Kidney (tissue), 14 donors: ENCODE data around the gene FBXW5. TPM values are rescaled to one million over a fixed set of nuclear protein-coding genes. Genes with fewer than 3 reads are reported as not detected.

Experiments
- DNase-seq, 5 donors: peaks; one replicate each; pipeline ENCODE4 v3.0.0-alpha.2; 2013 to 2020
- FAIRE-seq: peaks from 2 replicates; lab custom pipeline; 2012; peaks lifted over from hg19 to GRCh38; lab: Jason Lieb, UNC
- H3K27ac ChIP-seq, 2 donors: one replicate each; pipeline ENCODE4 v1.7.0; 2013; ENCODE audit warnings: low read depth in 2 of 2, low read length in 2 of 2, inconsistent platforms in 1 of 2
- H3K27me3 ChIP-seq: one replicate; pipeline ENCODE4 v1.7.1; 2013; ENCODE audit warnings: low read length, inconsistent platforms; ENCODE audit not compliant: control insufficient read depth, insufficient read depth
- H3K36me3 ChIP-seq, 3 donors: one replicate each; pipeline versions ENCODE4 v1.7.0 to v1.7.1; 2013; ENCODE audit warnings: low read length in 3 of 3, control low read depth in 1 of 3, inconsistent platforms in 1 of 3; ENCODE audit not compliant: insufficient read depth in 3 of 3, control insufficient read depth in 2 of 3
- H3K4me1 ChIP-seq, 3 donors: one replicate each; pipeline versions ENCODE4 v1.7.0 to v1.7.1; 2013; ENCODE audit warnings: low read length in 3 of 3, inconsistent platforms in 1 of 3, low read depth in 1 of 3; ENCODE audit not compliant: control insufficient read depth in 2 of 3, insufficient read depth in 2 of 3
- H3K4me3 ChIP-seq, 3 donors: one replicate each; pipeline versions ENCODE4 v1.7.0 to v1.8.1; 2013; ENCODE audit warnings: low read length in 3 of 3, control low read depth in 1 of 3, inconsistent platforms in 1 of 3
- H3K9ac ChIP-seq, 3 donors: one replicate each; pipeline versions ENCODE4 v1.7.0 to v1.7.1; 2013; ENCODE audit warnings: low read length in 3 of 3, control low read depth in 1 of 3, inconsistent platforms in 1 of 3
- H3K9me3 ChIP-seq, 3 donors: one replicate each; pipeline versions ENCODE4 v1.7.0 to v1.7.1; 2013; ENCODE audit warnings: low read length in 3 of 3, control low read depth in 1 of 3, inconsistent platforms in 1 of 3; ENCODE audit not compliant: control insufficient read depth in 2 of 3, insufficient read depth in 1 of 3
- CTCF ChIP-seq: IDR thresholded peaks from 3 replicates; pipeline ENCODE4 v1.5.1; 2012; ENCODE audit warnings: mild to moderate bottlenecking, moderate library complexity, borderline replicate concordance; ENCODE audit not compliant: insufficient read depth; ENCODE audit errors: extremely low read depth
- intact Hi-C: fragments of 100-400 bp; cut with DNase I; formaldehyde crosslinking; loops from one replicate; pipeline ENCODE4 v1.11.1; 2022
- polyA plus RNA-seq: library from polyadenylated mRNA; stranded (reverse); fragments of 350-450 nt; fragmentation: Illumina TruSeq; extraction: RNeasy Lipid Tissue Mini Kit (QIAGEN cat#74804); gene quantifications from one replicate; pipeline ENCODE4 v1.2.3, GENCODE V29; 2014; ENCODE audit warnings: low read depth, low replicate concordance; ENCODE audit not compliant: insufficient read depth
- total RNA-seq: library from RNA; stranded (reverse); fragmentation: NEBNext Ultra II Directional; extraction: Animal tissue kit (Norgen Biotek cat#: 25700); gene quantifications from one replicate; pipeline ENCODE4 v1.2.1, GENCODE V29; 2021
- donor health status: control.
- donor health status: control.
- donor health status: control.
- donor health status: control.
- donor health status: control.
- donor health status: DM: yes; HTN: yes; CAD: no.
- donor health status: Normal renal cell carcinoma (clear cell type).

The FBXW5 gene
- total and polyA plus RNA-seq, 2 donors from 2014 or later: 92.5 to 97.2 TPM

GRCh38 chr9:136964171-136964689, 19.7 kb upstream of the FBXW5 start:
- no peak overlapping the region for H3K9ac ChIP-seq
- DNase-seq (no peak), FAIRE-seq (no peak)
- no peaks in the 10 kb centered on the region for H3K9me3 ChIP-seq
- H3K36me3 ChIP-seq: no peaks in the 10 kb centered on the region
- H3K27ac ChIP-seq: no peak overlapping the region
- H3K4me1 ChIP-seq: peaks cover 0 to 3% (median 0%) of the 10 kb centered on the region in 3 donors
- no peak for TF ChIP-seq CTCF
- intact Hi-C loops: no loop called here
- H3K27me3 ChIP-seq: no peaks in the 10 kb centered on the region
- no peak overlapping the region for H3K4me3 ChIP-seq

- H3K27ac ChIP-seq: no peak overlapping the region
- DNase-seq (no peak), FAIRE-seq (no peak)
- no peak overlapping the region for H3K9ac ChIP-seq
- TF ChIP-seq CTCF: no peak
- intact Hi-C loops: no loop called here
- H3K4me3 ChIP-seq: no peak overlapping the region
- no peaks in the 10 kb centered on the region for H3K36me3 ChIP-seq
- peaks cover 0 to 3% (median 0%) of the 10 kb centered on the region in 3 donors for H3K4me1 ChIP-seq
- no peaks in the 10 kb centered on the region for H3K27me3 ChIP-seq
- no peaks in the 10 kb centered on the region for H3K9me3 ChIP-seq
Observed at GRCh38 chr9:136963751-136964150, 19.2 kb upstream of the FBXW5 start.

GRCh38 chr9:136963341-136963740, 18.8 kb upstream of the FBXW5 start:
- DNase-seq (no peak), FAIRE-seq (no peak)
- H3K4me3 ChIP-seq: no peak overlapping the region
- no peaks in the 10 kb centered on the region for H3K36me3 ChIP-seq
- H3K27ac ChIP-seq: no peak overlapping the region
- H3K9me3 ChIP-seq: no peaks in the 10 kb centered on the region
- no peak for TF ChIP-seq CTCF
- no peaks in the 10 kb centered on the region for H3K27me3 ChIP-seq
- intact Hi-C loops: no loop called here
- peaks cover 0 to 3% (median 0%) of the 10 kb centered on the region in 3 donors for H3K4me1 ChIP-seq
- no peak overlapping the region for H3K9ac ChIP-seq
